Stimulated activated CD4-positive, alpha-beta T cell treated with anti-CD3 and anti-CD28 coated beads, Interleukin-12 subunit alpha, Interleukin-12 subunit beta, amount 100 ng/mL, for 48 hours (primary cell): Measurements from ENCODE around the gene CCDC185.
A peak's percentile ranks its signal among the peaks of the same experiment; 100 is the strongest.

Experiments used
- DNase-seq, 3 donors: peaks; one replicate each; pipeline ENCODE4 v3.0.0-alpha.2; 2020; ENCODE audit warnings: low read depth in 2 of 3, low spot score in 1 of 3

The CCDC185 gene

GRCh38 chr1:223393275-223394214 lies at the start of gene CCDC185:
Gene CCDC185, plus strand, starts transcription at chr1:223393415. Its CDS starts 61 bp downstream, at chr1:223393476.
- DNase-seq, result no peak

GRCh38 chr1:223343692-223344091 lies 49.5 kb upstream of the CCDC185 start:
- no peak for DNase-seq

GRCh38 chr1:223344491-223344890 lies 48.7 kb upstream of the CCDC185 start:
- no peak for DNase-seq

- no peak for DNase-seq
Observed at GRCh38 chr1:223345720-223346119, 47.5 kb upstream of the CCDC185 start.

GRCh38 chr1:223346311-223346710 lies 46.9 kb upstream of the CCDC185 start:
- no peak for DNase-seq

- no peak for DNase-seq
Observed at GRCh38 chr1:223347583-223347982, 45.6 kb upstream of the CCDC185 start.

GRCh38 chr1:223348439-223348838 lies 44.8 kb upstream of the CCDC185 start:
- DNase-seq, result no peak

GRCh38 chr1:223349241-223349640 lies 44.0 kb upstream of the CCDC185 start:
- DNase-seq, result no peak

GRCh38 chr1:223350361-223350908 lies 42.8 kb upstream of the CCDC185 start:
- DNase-seq, result no peak

- no peak for DNase-seq
Observed at GRCh38 chr1:223352944-223353343, 40.3 kb upstream of the CCDC185 start.

GRCh38 chr1:223353939-223354338 lies 39.3 kb upstream of the CCDC185 start:
- DNase-seq, result no peak

- no peak for DNase-seq
Observed at GRCh38 chr1:223355699-223356098, 37.5 kb upstream of the CCDC185 start.

GRCh38 chr1:223358826-223359225 lies 34.4 kb upstream of the CCDC185 start:
- no peak for DNase-seq

GRCh38 chr1:223363057-223363855 lies 30.0 kb upstream of the CCDC185 start:
- peak in 1 of 3 donors; percentile 13 for DNase-seq

- peak; percentile 27 to 50 (median 28) for DNase-seq
Observed at GRCh38 chr1:223363856-223364684, 29.1 kb upstream of the CCDC185 start, which contains the start of gene SUSD4. Gene SUSD4, minus strand, starts transcription at chr1:223364176. Its CDS starts 751 bp downstream, at chr1:223363425.

- no peak for DNase-seq
Observed at GRCh38 chr1:223364685-223365382, 28.4 kb upstream of the CCDC185 start.

GRCh38 chr1:223374064-223374610 lies 19.1 kb upstream of the CCDC185 start:
- DNase-seq, result no peak

- no peak for DNase-seq
Observed at GRCh38 chr1:223378754-223379153, 14.5 kb upstream of the CCDC185 start.

- DNase-seq, result no peak
Observed at GRCh38 chr1:223386013-223386412, 7.2 kb upstream of the CCDC185 start.

GRCh38 chr1:223390618-223391017 lies 2.6 kb upstream of the CCDC185 start:
- DNase-seq, result no peak
